Measurements from ENCODE around the gene PDIA5. TPM values are rescaled to one million over a fixed set of nuclear protein-coding genes. Genes with fewer than 3 reads are reported as not detected.

PDIA5 gene
- total RNA-seq, 1 experiment from 2014 or later, result 24.3 TPM

- no peak overlapping the region for H3K27ac ChIP-seq (ENCODE audit: insufficient read length, low read depth, low read length)
- no peak overlapping the region for H2BK15ac ChIP-seq (ENCODE audit: low read depth, low read length)
- no peak overlapping the region for H4K5ac ChIP-seq (ENCODE audit: insufficient read length, low read depth, low read length)
- no peak overlapping the region for H3K23ac ChIP-seq (ENCODE audit: insufficient read length, low read depth, low read length)
- H3K4me1 ChIP-seq (ENCODE audit: insufficient read depth, low read length), result no peaks in the 10 kb centered on the region
- no peak overlapping the region for H3K4ac ChIP-seq (ENCODE audit: low read depth, low read length)
- H3K9me3 Mint-ChIP-seq, result no peaks in the 10 kb centered on the region
- H4K20me1 ChIP-seq (ENCODE audit: control insufficient read depth, insufficient read depth, insufficient read length), result no peaks in the 10 kb centered on the region
- H2BK12ac ChIP-seq (ENCODE audit: insufficient read length, low read depth, low read length), result no peak overlapping the region
- H3T11ph ChIP-seq (ENCODE audit: low read length), result no peak overlapping the region
- H4K8ac ChIP-seq (replicated peaks; ENCODE audit: insufficient read length, low read depth, low read length), result no peak overlapping the region
- H2BK20ac ChIP-seq (ENCODE audit: low read depth, low read length, poor library complexity, severe bottlenecking), result no peak overlapping the region
- no peak overlapping the region for H2BK120ac ChIP-seq (ENCODE audit: low read depth, low read length, poor library complexity, severe bottlenecking)
- WGBS (ENCODE audit: extremely low coverage, insufficient read length, low lambda C conversion rate), result no CpG with 5 or more reads among the region's 4 CpGs
- H3K4me1 Mint-ChIP-seq, result 0 out of 4 replicates have a peak, but pooled peaks cover 0 to 3% of the 10 kb centered on the region in 2 experiments
- no peak overlapping the region for H3K14ac ChIP-seq (ENCODE audit: insufficient read depth, low read length)
- DNase-seq, result peak; percentile 5
- H2BK5ac ChIP-seq (ENCODE audit: insufficient read length, low read length), result no peak overlapping the region
- H3K79me1 ChIP-seq (ENCODE audit: insufficient read depth, low read depth, low read length, poor library complexity, severe bottlenecking), result no peaks in the 10 kb centered on the region
- no peak for TF ChIP-seq CTCF (conservative IDR thresholded peaks at IDR 0.05)
- H2AK5ac ChIP-seq (ENCODE audit: insufficient read length, low read length), result no peak overlapping the region
- H3K23me2 ChIP-seq (ENCODE audit: insufficient read length, low read depth, low read length, poor library complexity, severe bottlenecking), result no peaks in the 10 kb centered on the region
- no peak overlapping the region for H3K4me3 Mint-ChIP-seq
- peaks cover 0 to 34% (median 7%) of the 10 kb centered on the region in 3 experiments; a peak in 5 of 7 replicates for H3K36me3 Mint-ChIP-seq (ENCODE audit: insufficient read depth in 1 of 3, low read depth in 3 of 3)
- no peak overlapping the region for H3K56ac ChIP-seq (ENCODE audit: insufficient read length, low read depth, low read length)
- H3K9me3 ChIP-seq (ENCODE audit: control insufficient read depth, low read depth, low read length), result no peaks in the 10 kb centered on the region
- peak overlapping the region in 1 of 3 experiments; percentile 74; a peak in 1 of 7 replicates for H3K27ac Mint-ChIP-seq
- H3K79me2 ChIP-seq (ENCODE audit: insufficient read depth, low read length), result no peaks in the 10 kb centered on the region
- no peak overlapping the region for H3K18ac ChIP-seq (ENCODE audit: insufficient read length, low read depth, low read length)
- no peaks in the 10 kb centered on the region for H3K27me3 ChIP-seq (ENCODE audit: insufficient read depth, low read length)
- no peak overlapping the region for H3K4me2 ChIP-seq (ENCODE audit: insufficient read depth, insufficient read length, low read length)
- H3K9ac ChIP-seq (ENCODE audit: extremely low read depth, insufficient read length, low read length), result no peak overlapping the region
- no peaks in the 10 kb centered on the region for H3K27me3 Mint-ChIP-seq (ENCODE audit: low read depth)
- H4K91ac ChIP-seq (ENCODE audit: insufficient read length, low read depth, low read length), result no peak overlapping the region
- H2AFZ ChIP-seq (ENCODE audit: low read length), result no peak overlapping the region
Measured at GRCh38 chr3:123157598-123158287, 90.9 kb downstream of the PDIA5 start.

Measured in H9 (cell line).